Bronchial epithelial cell (primary cell): ENCODE results near the gene TMEM238L. TPM values are rescaled to one million over a fixed set of nuclear protein-coding genes. Genes with fewer than 3 reads are reported as not detected.

ENCODE experiments used
- DNase-seq: peaks from one replicate; pipeline ENCODE4 v3.0.0-alpha.2; 2010; ENCODE audit warnings: low read depth
- FAIRE-seq: peaks from 2 replicates; lab custom pipeline; 2011; peaks lifted over from hg19 to GRCh38; lab: Jason Lieb, UNC
- H3K27me3 ChIP-seq: 2 replicates; pipeline ENCODE4 v1.5.1; 2011; ENCODE audit warnings: low read length; ENCODE audit not compliant: control insufficient read depth, insufficient read depth
- H3K36me3 ChIP-seq: 2 replicates; pipeline ENCODE4 v1.5.1; 2011; ENCODE audit warnings: low read length; ENCODE audit not compliant: control insufficient read depth, insufficient read depth
- H3K4me3 ChIP-seq: 2 replicates; pipeline ENCODE4 v1.5.1; 2011; ENCODE audit warnings: mild to moderate bottlenecking, low read depth, low read length, control low read depth
- total RNA-seq: library from RNA; depleted of rRNA; stranded (reverse); fragments of >200 nt; gene quantifications from 2 replicates; pipeline ENCODE4 v1.2.1, GENCODE V29; 2014
- TF ChIP-seq, protein P1 (sequence below): IDR thresholded peaks from 2 replicates; pipeline ENCODE4 v1.5.1; 2011; ENCODE audit warnings: mild to moderate bottlenecking, moderate library complexity, low read length, control low read depth, inconsistent platforms; ENCODE audit not compliant: insufficient read depth, severe bottlenecking

Gene TMEM238L
- total RNA-seq, 1 donor from 2014 or later = not detected

DNA sequence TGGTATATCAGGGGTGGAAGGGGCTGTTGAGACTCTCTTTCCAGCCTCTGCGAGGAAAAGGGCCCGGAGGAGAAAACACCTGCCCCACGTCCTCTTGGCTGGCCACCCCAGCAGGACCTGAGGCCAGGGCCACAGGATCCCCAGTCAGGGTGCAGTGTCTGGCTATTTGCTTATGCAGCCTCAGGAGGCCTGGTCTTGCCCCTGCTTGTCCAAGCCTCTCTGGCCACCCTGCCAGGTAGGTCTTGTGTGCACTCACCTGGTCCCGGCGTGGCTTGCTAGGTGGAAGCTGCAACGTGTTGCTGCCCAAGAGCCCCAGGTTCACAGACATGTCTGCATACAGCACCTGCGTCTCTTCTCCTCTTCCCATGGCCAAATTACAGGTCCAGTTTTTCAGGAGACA is 549 bp downstream of the TMEM238L start:
- Histone ChIP-seq H3K36me3 (no peaks in the 10 kb centered on the region), H3K4me3 (no peak overlapping the region)

DNA sequence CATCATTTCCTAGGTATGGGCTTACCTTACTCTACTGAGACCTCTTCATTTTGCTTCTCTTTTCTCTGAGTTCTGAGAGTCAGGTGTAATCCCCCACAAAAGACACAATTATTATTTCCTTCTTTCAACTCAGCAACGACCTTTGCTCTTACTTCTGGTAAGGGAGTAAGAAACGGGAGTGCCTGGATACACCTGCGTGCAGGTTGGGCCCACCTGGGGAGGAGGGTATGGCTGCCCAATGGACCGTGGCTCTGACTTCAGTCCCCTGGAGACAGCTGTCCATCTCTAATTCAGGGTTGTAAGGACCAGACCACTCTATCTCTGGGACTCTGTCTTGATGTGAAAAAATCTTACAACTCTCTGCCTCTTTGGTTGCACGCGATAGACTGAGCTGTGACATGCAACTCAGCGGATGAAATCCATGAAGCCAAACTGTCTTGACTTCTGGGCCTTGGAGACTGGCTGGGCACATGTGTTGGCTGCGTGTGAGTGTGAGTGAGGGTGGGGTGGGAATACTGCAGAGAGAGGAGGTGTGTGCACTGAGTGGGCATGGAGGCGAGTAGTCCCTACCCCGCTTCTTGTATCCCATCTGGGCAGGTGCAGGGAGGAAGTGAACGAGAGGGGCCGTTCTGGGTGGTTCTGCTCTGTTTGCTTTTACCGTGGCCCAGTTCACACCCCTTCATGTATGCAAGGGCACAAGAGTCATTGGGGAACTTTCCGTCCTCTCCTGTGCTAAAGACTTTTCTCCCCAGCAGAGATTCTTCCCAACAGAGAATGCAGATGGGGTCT is 1.2 kb downstream of the TMEM238L start:
- TF ChIP-seq, protein P1, sequence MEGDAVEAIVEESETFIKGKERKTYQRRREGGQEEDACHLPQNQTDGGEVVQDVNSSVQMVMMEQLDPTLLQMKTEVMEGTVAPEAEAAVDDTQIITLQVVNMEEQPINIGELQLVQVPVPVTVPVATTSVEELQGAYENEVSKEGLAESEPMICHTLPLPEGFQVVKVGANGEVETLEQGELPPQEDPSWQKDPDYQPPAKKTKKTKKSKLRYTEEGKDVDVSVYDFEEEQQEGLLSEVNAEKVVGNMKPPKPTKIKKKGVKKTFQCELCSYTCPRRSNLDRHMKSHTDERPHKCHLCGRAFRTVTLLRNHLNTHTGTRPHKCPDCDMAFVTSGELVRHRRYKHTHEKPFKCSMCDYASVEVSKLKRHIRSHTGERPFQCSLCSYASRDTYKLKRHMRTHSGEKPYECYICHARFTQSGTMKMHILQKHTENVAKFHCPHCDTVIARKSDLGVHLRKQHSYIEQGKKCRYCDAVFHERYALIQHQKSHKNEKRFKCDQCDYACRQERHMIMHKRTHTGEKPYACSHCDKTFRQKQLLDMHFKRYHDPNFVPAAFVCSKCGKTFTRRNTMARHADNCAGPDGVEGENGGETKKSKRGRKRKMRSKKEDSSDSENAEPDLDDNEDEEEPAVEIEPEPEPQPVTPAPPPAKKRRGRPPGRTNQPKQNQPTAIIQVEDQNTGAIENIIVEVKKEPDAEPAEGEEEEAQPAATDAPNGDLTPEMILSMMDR = no peak
- Histone ChIP-seq H3K36me3 (no peaks in the 10 kb centered on the region), H3K27me3 (peaks cover 1% of the 10 kb centered on the region), H3K4me3 (no peak overlapping the region)
- DNase-seq = no peak
- FAIRE-seq = peak; percentile 83

More for the DNA sequence above, 549 bp downstream of the TMEM238L start:
- FAIRE-seq (no peak), DNase-seq (no peak)
- no peaks in the 10 kb centered on the region for H3K27me3 ChIP-seq
- TF ChIP-seq, protein P1 = no peak

DNA sequence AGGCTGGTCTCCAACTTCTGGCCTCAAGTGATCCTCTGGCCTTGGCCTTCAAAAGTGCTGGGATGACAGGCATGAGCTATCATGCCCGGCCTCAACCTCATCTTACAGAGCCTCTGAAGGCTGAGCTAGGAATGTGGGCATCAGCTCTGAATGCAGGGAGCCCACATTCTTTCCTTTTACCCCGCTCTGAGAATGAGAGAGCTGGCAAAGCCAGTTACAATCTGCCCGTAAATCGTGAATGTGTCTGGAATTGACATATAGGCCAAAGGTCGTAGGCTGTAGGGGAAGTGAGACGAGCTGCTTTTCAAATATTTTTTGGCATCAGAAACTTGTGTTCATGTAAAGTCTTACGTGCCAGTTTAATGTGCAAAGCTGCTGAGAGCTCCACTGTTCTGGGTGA is 4.5 kb downstream of the TMEM238L start:
- Histone ChIP-seq H3K4me3 (no peak overlapping the region), H3K27me3 (peaks cover 2% of the 10 kb centered on the region), H3K36me3 (no peaks in the 10 kb centered on the region)
- DNase-seq (no peak), FAIRE-seq (no peak)
- TF ChIP-seq, protein P1 = no peak

DNA sequence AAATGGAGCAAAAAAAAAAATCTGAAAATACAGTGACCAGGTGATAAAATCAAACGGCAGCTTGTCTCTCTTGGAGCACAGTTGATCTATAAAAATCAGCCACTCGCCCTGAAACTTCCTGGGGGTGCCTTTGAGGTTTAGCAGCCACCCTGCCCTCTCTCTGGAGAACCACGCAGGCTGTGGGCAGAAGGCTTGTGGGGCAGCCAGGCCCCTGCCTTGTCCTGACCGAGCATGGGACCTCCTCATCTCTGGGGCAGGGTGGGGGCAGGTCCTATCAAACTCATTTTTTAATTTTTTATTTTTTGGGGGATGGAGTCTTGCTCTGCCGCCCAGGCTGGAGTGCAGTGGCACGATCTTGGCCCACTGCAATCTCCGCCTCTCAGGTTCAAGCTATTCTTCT is 5.0 kb downstream of the TMEM238L start:
- DNase-seq = no peak
- Histone ChIP-seq H3K36me3 (no peaks in the 10 kb centered on the region), H3K4me3 (no peak overlapping the region), H3K27me3 (peaks cover 2% of the 10 kb centered on the region)
- TF ChIP-seq, protein P1 = no peak
- FAIRE-seq = no peak

DNA sequence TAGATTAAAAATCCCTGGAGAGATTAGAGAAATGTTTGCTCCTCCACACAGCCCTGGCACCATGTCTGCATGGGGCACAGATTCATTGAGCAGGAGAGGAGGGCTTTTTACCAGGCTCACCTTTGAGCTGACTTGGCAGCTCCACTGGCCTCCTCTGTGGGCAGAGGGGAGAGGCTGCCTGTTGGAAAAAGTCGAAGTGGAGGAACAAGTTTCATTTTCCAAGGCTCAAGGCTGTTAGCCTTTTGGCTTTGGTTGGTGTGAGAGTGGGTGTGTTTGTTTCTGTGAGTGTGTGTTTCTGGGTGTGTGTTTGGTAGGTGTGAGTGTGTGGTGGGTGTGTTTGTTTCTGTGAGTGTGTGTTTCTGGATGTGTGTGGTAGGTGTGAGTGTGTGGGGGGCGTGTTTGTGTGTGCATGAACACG is 5.6 kb downstream of the TMEM238L start:
- H3K27me3 ChIP-seq = peaks cover 2% of the 10 kb centered on the region
- TF ChIP-seq, protein P1 = no peak
- FAIRE-seq (peak; percentile 18), DNase-seq (no peak)
- H3K36me3 ChIP-seq = no peaks in the 10 kb centered on the region
- no peak overlapping the region for H3K4me3 ChIP-seq
